HG03175 (cell line): ENCODE measurements around the gene BCAN.

Experiments
- ATAC-seq: cut with Tn5 transposase; IDR thresholded peaks from one replicate; pipeline ENCODE4 v1.9.1; 2021; ENCODE audit warnings: mild to moderate bottlenecking, moderate library complexity; ENCODE audit not compliant: unreplicated experiment

The BCAN gene

DNA sequence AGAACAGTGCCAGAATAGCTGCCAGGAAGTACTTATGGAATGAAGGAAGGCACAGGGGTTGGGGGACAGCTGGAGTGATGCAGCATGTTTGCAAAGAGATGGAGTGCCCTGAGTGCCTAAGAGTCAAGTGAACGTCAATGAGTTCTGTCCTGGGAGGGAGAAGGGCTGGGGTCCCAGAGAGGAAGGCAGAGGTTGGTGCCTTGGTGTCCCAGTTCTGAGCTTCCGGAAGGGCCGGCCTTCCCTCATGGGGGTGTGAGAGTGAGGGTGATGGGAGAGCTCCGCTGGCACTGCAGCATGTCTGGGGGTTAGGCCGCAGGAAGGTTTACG, 17.7 kb downstream of the BCAN start:
- ATAC-seq = no peak

GRCh38 chr1:156659988-156660751, 18.3 kb downstream of the BCAN start:
- peak; percentile 70 for ATAC-seq

DNA sequence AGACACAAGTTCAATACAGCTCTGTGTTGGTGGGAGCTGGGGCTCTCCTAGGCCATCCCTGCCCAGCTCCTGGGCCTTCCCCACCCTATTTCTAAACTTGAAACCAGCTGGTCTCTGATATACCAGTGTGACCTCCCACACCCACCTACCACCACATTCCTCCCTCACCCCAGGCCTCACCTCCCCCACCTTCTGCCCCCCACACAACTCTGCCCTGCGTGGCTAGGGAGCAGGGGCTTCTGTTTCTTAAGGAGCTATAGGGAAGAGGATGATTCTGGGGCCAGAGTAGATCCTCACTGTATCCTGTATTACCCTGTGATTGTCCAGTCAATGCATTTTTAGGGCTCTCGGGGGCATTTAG, 18.8 kb downstream of the BCAN start:
- ATAC-seq = no peak

- no peak for ATAC-seq
These were observed 20.3 kb downstream of the BCAN start for GRCh38 chr1:156662005-156662799.

DNA sequence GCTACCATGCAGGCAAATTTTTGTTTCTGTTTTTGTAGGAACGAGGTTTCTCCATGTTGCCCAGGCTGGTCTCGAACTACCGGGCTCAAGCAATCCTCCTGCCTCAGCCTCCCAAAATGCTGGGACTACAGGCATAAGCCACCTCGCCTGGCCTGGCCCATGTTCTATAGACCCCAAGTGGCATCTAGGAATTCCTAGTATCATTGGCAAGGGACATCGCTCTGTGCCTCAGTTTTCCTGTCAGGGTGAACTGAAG, 20.8 kb downstream of the BCAN start:
- ATAC-seq = no peak

DNA sequence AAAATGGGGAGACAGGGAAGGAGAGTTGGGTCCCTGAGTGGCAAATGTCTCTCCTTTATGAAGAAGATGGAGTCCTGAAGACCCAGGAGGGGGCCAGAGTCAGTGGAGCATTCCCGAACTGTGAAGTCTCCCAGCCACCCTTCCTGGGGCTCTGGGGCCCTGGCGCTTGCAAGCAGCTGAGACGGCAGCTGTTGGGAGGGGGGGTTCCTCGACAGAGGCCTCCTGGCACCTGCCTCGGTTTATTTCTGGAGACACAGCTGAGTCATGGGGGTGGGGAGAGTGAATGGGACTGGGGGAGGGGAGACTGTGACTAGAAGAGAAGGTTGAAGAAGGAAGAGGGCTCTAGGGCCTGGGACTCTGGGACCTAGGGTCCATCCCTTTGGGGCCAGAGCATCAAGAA, 21.3 kb downstream of the BCAN start:
- no peak for ATAC-seq

GRCh38 chr1:156664046-156664766, 22.3 kb downstream of the BCAN start:
- no peak for ATAC-seq

- no peak for ATAC-seq
These were observed 23.0 kb downstream of the BCAN start for GRCh38 chr1:156664767-156665411.

- no peak for ATAC-seq
These were observed 23.6 kb downstream of the BCAN start for GRCh38 chr1:156665539-156665938.

DNA sequence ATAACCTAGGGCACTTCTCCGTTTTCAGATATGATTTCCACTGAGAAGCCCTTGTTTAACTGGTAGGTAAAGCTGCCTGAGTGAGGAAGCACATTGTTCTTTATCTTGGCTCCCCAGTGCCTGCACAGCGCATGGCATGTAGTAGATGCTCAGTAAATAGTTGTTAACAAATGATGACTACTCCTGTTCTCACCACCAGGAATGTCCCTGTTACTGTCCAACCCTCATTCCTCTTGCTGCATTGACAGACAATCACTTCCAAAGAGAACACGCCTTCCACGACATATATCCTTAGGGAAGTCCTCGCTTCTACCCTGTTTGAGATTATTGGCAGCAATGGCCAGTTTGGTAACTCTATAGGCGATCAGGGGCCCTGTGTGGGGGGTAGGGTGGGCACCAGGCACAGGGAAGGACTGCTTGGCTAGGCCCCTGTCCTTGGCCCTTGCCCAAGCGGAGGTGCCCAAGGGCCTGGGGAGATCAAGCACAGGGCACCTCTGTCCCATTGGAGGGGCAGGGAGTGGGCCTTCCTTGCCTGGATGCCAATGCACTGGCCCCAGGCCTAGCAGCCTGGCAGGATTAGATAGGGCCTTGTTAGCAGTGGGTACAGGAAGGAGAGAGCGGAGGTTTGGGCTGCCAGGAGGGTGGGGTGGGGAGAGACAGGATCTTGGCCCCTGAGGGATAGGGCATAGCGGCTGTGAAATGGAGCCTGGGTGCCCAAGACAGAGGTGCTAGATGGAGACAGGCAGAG, 25.1 kb downstream of the BCAN start:
- ATAC-seq = no peak

DNA sequence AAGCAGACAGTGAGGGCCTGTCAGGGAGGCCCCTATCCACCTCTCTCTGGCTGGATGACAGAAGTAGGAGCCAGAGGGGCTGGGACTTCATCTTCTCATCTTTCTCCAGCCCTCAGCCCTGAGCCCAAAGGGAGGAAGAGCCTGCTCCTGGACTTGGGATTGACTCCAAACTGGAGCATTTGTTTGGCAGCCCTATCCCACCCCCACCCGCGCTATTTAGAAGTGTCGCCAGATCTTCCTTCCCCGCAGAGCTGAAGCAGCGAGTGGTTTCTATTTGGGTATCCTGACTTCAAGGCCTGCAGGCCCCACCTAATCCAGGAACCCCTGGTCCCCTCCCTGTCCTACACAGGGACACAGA, 25.7 kb downstream of the BCAN start:
- ATAC-seq = no peak

- no peak for ATAC-seq
These were observed 26.2 kb downstream of the BCAN start for GRCh38 chr1:156667968-156668709.

GRCh38 chr1:156668801-156669637, 27.1 kb downstream of the BCAN start:
- no peak for ATAC-seq

DNA sequence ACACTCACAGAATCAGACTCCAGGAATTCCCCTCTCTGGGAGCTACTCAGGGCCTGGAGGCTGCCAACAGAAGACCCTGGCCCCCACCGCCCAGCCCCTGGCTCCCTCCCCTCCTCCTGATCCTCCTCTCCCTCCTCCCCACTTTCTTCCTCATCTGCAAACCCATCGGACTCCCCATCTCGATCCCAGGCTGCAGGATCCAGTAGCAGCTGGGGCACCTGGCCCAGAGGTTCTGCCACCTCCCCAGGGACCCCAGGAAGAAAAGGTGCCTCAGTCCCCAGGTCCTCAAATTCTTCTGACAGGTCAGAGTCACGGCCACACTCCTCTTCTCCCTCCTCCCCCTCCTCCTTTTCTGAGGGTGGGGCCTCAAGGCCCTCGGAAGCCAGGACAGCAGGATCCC, 27.9 kb downstream of the BCAN start:
- no peak for ATAC-seq

DNA sequence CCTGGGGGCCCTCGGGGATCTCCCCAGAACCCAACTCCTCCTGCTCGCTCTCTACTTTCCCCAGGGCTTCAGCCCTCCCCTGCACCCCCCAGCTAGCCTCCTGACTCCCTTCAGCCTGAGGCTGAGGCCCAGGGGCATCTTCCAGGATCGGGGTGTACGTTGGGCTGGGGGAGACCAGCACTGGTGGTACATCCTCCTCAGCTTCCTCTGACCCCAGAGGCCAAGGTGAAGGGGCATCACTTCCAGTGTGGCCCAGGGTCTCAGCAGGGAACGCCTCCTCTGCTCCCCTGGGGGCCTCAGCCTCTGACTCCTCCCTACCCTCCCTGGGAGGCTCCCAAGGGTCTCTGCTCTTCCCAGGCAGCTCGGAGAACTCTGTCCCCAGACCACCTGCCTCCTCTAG, 28.4 kb downstream of the BCAN start:
- ATAC-seq = no peak

- ATAC-seq = no peak
These were observed 28.9 kb downstream of the BCAN start for GRCh38 chr1:156670791-156671190.

- no peak for ATAC-seq
These were observed 29.9 kb downstream of the BCAN start for GRCh38 chr1:156671804-156672203.

DNA sequence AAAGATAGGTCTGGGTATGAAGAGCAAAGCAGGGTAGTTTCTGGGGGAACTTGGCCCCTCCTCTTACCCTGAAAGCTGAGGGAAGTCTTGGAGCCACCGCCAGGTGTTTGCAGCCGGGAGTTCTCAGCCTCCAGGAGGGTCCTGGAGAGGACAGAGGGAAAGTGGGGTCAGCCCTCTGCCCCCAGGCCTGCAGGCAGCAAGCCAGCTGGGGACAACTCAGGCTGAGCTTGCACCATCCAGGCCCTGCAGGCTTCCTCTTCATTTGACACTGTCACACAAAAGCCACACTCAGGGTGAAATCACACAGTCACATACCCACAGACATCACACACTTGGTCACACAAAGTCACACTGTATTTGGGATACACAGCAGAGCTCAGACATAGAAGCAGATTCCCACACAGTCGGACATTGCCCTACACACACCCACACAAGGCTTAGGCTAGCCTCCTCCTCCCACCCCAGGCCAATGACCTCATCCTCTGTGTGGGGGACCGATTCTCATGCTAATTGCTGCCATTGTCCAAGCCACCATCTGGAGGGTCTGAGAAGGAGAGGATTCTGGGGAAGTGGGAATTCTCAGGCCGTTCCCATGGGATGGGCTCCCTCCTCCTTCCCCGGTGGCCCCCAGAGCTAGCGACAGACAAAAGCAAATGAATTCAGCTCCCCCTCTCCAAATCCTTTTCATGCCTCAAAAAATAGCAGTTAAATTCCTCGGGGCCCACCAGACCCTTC, 31.6 kb downstream of the BCAN start:
- ATAC-seq = no peak
